ENCODE results near the gene LY6G6C. TPM values are rescaled to one million over a fixed set of nuclear protein-coding genes. Genes with fewer than 3 reads are reported as not detected.
A peak's percentile ranks its signal among the peaks of the same experiment; 100 is the strongest.

LY6G6C gene
- total and polyA plus RNA-seq, 10 of the 15 experiments (the other 5 are each of a cell fraction or from before 2014, with no cell fraction given) = not detected

DNA sequence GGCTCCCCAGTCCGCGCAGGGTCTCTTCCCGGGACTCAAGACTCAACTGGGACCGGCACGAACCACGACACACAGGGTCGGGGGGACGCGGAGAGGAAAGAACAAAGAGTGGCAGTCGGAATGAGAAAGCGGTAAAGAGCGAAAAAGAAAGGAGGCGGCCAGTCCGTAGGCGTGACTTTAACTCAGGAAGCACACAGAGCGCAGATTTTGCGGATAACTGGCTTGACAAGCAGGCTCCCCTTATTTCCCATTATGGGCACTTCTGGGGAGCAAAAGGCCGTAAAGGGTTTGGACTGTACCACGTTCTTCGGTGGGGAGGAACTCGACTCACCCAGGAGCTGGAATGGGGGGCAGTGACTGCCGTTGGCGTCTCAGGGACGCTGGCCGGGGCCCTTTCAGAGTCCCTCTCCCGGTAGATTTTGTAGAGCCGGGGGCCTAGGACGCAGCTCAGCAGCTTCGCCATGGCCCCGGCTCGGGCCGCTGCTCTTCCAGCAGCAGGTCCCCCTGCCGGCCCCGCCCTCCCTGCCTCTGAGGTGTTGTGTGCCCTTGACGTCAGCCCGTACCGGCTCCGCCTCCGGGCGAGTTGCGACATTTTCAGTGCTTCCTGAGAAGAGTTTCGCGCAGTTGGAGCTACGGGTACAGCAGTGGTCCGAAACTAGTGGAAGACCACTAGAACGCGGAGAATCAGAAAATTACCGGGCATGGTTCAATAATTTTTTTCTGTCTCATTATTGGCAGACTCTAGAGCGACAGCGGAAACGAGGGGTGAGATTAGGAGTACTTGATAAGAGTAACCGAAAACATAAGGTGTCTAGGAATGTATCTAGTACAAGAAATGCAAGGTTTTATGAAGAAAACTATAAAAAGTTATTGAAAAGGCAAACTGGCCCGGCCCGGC lies 18.5 kb downstream of the LY6G6C start, which contains the start of gene ABHD16A (continued):
- TF ChIP-seq, protein P1, sequence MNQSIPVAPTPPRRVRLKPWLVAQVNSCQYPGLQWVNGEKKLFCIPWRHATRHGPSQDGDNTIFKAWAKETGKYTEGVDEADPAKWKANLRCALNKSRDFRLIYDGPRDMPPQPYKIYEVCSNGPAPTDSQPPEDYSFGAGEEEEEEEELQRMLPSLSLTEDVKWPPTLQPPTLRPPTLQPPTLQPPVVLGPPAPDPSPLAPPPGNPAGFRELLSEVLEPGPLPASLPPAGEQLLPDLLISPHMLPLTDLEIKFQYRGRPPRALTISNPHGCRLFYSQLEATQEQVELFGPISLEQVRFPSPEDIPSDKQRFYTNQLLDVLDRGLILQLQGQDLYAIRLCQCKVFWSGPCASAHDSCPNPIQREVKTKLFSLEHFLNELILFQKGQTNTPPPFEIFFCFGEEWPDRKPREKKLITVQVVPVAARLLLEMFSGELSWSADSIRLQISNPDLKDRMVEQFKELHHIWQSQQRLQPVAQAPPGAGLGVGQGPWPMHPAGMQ (IDR thresholded peaks at IDR 0.05; ENCODE audit: borderline replicate concordance) = no peak
- peak; percentile 25 for TF ChIP-seq SIX5 (IDR thresholded peaks at IDR 0.05; ENCODE audit: low read depth, low read length, severe bottlenecking)
- peak; percentile 75 for TF ChIP-seq CBFB (IDR thresholded peaks at IDR 0.05; ENCODE audit: low read depth)
- TF ChIP-seq FOXM1 (IDR thresholded peaks at IDR 0.05; ENCODE audit: low read depth, low read length) = no peak; the same call in 1 of the 2 replicates
- TF ChIP-seq SIN3A (IDR thresholded peaks at IDR 0.05; ENCODE audit: low read depth, low read length) = peak; percentile 80; the same call in 1 of the 2 replicates
- TF ChIP-seq, protein P2, sequence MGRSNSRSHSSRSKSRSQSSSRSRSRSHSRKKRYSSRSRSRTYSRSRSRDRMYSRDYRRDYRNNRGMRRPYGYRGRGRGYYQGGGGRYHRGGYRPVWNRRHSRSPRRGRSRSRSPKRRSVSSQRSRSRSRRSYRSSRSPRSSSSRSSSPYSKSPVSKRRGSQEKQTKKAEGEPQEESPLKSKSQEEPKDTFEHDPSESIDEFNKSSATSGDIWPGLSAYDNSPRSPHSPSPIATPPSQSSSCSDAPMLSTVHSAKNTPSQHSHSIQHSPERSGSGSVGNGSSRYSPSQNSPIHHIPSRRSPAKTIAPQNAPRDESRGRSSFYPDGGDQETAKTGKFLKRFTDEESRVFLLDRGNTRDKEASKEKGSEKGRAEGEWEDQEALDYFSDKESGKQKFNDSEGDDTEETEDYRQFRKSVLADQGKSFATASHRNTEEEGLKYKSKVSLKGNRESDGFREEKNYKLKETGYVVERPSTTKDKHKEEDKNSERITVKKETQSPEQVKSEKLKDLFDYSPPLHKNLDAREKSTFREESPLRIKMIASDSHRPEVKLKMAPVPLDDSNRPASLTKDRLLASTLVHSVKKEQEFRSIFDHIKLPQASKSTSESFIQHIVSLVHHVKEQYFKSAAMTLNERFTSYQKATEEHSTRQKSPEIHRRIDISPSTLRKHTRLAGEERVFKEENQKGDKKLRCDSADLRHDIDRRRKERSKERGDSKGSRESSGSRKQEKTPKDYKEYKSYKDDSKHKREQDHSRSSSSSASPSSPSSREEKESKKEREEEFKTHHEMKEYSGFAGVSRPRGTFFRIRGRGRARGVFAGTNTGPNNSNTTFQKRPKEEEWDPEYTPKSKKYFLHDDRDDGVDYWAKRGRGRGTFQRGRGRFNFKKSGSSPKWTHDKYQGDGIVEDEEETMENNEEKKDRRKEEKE (IDR thresholded peaks at IDR 0.05) = peak; percentile 88
- TF ChIP-seq KLF5 (IDR thresholded peaks at IDR 0.05; ENCODE audit: partially characterized antibody) = peak; percentile 98
- no peak for TF ChIP-seq RAD51 (IDR thresholded peaks at IDR 0.05)
- TF ChIP-seq GATAD2B (conservative IDR thresholded peaks at IDR 0.05; ENCODE audit: low read depth) = no peak
- TF ChIP-seq HCFC1 (IDR thresholded peaks at IDR 0.05; ENCODE audit: low read length) = peak; percentile 62
- TF ChIP-seq RAD21 (IDR thresholded peaks at IDR 0.05; ENCODE audit: insufficient read depth, low read depth, low read length) = no peak
- TF ChIP-seq POU2F2 (IDR thresholded peaks at IDR 0.05; ENCODE audit: borderline replicate concordance, low read depth, low read length) = peak; percentile 9; the same call in 1 of the 3 replicates

All from GM12878 (cell line).